DLD1 (cell line): ENCODE data around the gene RTL5.
"Not testable (repeated sequence)": the region's sequence is repeated elsewhere in the genome, so short reads cannot be mapped to it uniquely, and the experiment has no call there.

ENCODE experiments used
- in situ Hi-C: cut with HindIII; loops from 2 replicates; pipeline ENCODE4 v1.10.0; 2017; ENCODE audit warnings: low sequenced_read_pairs

Gene RTL5

GRCh38 chrX:72131317-72132294 lies at the start of gene RTL5:
Gene RTL5 (minus strand): TSS chrX:72131915.
- in situ Hi-C loops: no loop called here

GRCh38 chrX:72180539-72180938 lies 48.8 kb upstream of the RTL5 start:
- in situ Hi-C loops: no loop called here

GRCh38 chrX:72176981-72177380 lies 45.3 kb upstream of the RTL5 start:
- in situ Hi-C loops: no loop called here

- in situ Hi-C loops: not testable (repeated sequence)
Measured at GRCh38 chrX:72176289-72176688, 44.6 kb upstream of the RTL5 start.

GRCh38 chrX:72169008-72169728 lies 37.5 kb upstream of the RTL5 start:
- in situ Hi-C loops: no loop called here

GRCh38 chrX:72165551-72165950 lies 33.8 kb upstream of the RTL5 start:
- in situ Hi-C loops: no loop called here

GRCh38 chrX:72159769-72160168 lies 28.1 kb upstream of the RTL5 start:
- in situ Hi-C loops: no loop called here

- in situ Hi-C loops: no loop called here
Measured at GRCh38 chrX:72158773-72159172, 27.1 kb upstream of the RTL5 start.

- in situ Hi-C loops: no loop called here
Measured at GRCh38 chrX:72146527-72146926, 14.8 kb upstream of the RTL5 start.

GRCh38 chrX:72145181-72145580 lies 13.5 kb upstream of the RTL5 start:
- in situ Hi-C loops: no loop called here

- in situ Hi-C loops: no loop called here
Measured at GRCh38 chrX:72143609-72143907, 11.8 kb upstream of the RTL5 start.

GRCh38 chrX:72142794-72143608 lies 11.3 kb upstream of the RTL5 start:
- in situ Hi-C loops: no loop called here

- in situ Hi-C loops: no loop called here
Measured at GRCh38 chrX:72142094-72142793, 10.5 kb upstream of the RTL5 start.

GRCh38 chrX:72141372-72142004 lies 9.8 kb upstream of the RTL5 start:
- in situ Hi-C loops: no loop called here

GRCh38 chrX:72139538-72139937 lies 7.8 kb upstream of the RTL5 start:
- in situ Hi-C loops: no loop called here

GRCh38 chrX:72137846-72138495 lies 6.3 kb upstream of the RTL5 start:
- in situ Hi-C loops: no loop called here

GRCh38 chrX:72133851-72134546 lies 2.3 kb upstream of the RTL5 start:
- in situ Hi-C loops: no loop called here

- in situ Hi-C loops: no loop called here
Measured at GRCh38 chrX:72132456-72132855, 741 bp upstream of the RTL5 start.

GRCh38 chrX:72130762-72131250 lies 909 bp downstream of the RTL5 start:
- in situ Hi-C loops: no loop called here
